GM21529 (cell line): ENCODE results near the gene ZDHHC11B.
"Not testable (repeated sequence)": the region's sequence is repeated elsewhere in the genome, so short reads cannot be mapped to it uniquely, and the experiment has no call there.

Experiments used
- ATAC-seq: cut with Tn5 transposase; IDR thresholded peaks from one replicate; pipeline ENCODE4 v1.9.1; 2021; ENCODE audit not compliant: unreplicated experiment

ZDHHC11B gene

DNA sequence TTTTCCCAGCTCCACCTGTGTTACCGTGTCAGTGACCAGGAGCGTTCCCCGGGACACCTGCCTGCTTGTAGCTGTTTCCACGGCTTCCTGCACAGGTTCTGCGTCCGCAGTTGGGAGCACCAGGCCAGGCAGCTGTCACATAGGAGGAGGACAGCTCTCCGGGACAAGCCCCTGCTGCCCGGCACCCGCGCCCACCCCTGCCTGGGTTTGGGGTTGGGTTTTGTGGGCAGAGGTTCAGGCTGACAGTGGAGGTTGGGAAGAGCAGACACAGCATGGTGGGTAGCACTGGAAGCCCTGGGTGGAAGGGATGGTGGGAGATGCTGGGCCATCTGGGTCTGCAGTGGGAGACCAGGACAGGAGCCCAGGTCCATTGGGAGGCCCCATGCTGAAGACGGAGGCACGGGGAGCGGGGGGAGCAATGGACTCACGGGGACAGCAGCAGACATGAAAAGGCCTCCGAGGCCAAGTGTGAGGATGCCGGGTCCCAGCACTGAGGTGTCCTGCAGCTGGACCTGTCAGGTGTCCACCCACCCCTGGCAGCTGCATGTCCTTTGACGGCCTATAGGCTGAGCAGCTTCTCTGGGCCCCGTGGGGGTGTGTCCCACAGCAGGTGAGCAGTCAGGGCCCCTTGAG lies 2.8 kb upstream of the ZDHHC11B start:
- not testable (repeated sequence) for ATAC-seq

DNA sequence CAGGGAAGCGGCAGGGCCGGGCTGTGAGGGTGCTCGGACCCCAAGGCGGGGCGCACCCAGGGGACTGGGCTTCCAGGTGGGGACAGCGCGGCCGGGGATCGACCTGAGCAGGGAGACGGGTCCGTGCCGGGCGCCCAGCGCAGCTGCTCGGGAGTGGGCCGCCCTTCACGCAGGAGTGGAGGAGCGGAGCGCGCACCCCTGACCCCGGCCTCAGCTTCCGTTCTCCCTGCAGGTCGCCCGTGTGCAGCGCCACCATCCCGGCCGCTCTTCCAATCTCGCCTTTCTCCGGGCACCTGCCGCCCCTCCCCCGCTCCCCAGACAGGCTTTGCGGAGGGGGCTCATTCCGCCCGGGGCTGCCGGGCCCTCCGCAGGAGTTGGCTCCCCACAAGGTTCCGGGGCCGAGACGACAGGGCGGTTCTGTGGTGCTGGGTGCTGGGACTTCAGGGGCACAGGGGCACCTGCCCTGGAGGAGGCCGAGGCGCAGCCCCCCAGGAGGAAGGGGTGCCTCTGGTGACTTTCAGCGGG lies 714 bp upstream of the ZDHHC11B start:
- peak; percentile 20 for ATAC-seq

DNA sequence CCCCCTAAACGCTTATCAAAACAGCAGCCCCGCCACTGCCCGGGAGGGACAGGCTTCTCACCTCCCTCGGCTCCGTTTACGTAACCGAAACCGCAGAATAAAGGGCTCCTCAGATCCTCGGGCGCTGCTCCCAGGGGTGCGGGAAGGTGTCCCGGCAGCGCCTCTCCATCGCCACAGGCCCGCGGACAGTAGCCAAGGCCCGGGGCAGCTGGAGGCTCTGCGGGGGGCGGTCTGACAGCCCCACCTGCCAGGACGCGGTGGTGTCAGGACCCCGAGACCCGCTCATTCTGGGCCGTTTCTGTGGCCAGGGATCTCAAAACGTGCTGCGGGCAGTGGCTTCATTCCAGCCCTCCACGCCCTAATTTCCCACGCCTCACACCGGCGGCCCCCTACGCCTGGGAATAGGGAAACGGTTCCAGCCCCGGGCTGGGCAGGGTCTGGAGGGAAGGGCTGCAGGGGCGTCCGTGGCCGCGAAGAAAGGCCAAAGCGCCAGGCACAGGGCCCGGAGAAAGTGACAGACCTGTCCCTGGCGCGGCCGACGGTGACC lies 575 bp downstream of the ZDHHC11B start:
- ATAC-seq, result peak; percentile 6

DNA sequence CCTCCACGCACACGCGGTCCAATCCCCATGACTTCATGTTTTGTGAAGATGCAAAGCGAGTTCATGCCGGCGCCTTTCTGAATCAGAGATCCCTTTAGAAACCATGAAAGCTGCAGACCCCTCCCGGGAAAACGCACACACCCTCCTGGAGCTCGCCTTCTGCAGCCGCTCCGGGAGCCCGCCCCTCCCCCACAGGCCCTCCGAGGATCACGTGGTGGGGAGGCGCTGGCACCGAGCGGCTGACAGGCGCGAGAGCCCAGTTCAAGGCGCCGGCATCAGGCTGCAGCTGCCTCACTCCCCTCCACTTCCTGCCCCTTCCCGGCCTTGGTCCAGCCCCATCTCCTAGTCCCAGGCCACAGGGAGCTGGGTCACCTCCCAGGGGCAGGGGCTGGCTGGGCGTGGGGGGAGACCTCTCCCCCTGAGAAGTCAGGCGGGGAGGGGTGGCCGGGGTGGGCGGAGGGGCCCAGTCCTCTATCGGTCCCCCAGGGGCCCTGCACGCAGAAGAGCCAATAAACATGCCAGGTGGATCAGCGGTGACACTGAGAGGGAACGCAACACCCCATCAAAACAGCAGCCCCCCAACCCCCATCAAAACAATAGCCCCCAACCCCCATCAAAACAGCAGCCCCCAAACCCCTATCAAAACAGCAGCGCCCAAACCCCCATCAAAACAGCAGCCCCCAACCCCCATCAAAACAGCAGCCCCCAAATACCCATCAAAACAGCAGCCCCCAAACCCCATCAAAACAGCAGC lies 1.3 kb downstream of the ZDHHC11B start:
- not testable (repeated sequence) for ATAC-seq

DNA sequence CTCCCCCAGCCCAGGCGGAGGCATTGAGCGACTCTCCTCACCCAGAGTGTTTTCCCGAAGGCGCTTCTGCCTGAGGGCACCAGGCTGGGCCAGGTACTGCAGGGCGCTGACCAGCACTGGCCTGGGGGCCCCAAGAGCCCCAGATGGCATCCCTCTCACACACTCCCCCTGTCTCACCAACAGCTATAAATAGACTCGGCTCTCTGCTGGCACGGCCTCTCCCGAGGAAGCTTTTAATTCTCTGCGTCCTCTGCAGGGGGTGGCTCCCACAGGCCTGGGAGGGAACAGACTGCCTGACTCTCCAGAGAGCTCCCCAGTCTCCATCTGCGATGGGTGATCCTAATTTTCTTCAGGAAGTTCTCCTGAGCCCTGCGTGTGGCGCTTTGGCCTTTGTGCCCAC lies 2.2 kb downstream of the ZDHHC11B start:
- ATAC-seq, result not testable (repeated sequence)

DNA sequence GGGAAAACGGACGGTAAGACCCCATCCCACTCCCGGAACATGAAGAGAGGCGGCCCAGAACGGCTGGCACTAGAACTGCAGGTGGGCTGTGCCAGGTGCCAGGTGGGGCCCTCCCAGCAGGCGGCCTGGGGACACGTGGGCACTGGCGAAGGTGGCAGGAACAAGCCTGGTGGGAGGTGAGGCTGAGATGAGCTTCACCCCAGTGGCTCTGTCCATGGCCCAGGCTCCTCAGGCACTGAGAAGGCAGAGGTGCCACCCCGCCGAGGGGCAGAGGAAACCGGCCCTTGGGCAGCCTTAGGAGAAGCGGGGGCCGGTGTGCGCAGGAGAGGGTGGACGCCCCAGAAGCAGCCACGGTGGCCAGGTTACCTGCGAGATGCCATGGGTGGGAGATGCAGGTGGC lies 4.0 kb downstream of the ZDHHC11B start:
- not testable (repeated sequence) for ATAC-seq

DNA sequence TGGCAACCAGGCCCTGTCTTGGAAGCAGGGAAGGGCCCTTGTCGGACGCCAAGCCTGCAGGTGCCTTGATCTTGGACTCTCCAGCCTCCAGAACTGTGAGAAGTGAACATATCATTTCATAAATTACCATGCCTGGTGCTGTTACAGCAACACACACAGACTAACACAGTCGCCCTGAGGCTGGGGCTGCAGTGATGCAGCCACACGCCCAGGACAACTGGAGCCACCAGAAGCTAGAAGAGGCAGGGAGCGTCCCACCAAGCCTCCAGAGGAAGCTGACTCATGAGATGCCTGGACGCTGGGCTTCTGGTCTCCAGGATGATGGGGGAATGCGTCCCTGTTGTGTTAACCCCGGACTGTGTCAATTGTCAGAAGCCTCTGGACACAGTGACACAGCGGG lies 5.6 kb downstream of the ZDHHC11B start:
- not testable (repeated sequence) for ATAC-seq

DNA sequence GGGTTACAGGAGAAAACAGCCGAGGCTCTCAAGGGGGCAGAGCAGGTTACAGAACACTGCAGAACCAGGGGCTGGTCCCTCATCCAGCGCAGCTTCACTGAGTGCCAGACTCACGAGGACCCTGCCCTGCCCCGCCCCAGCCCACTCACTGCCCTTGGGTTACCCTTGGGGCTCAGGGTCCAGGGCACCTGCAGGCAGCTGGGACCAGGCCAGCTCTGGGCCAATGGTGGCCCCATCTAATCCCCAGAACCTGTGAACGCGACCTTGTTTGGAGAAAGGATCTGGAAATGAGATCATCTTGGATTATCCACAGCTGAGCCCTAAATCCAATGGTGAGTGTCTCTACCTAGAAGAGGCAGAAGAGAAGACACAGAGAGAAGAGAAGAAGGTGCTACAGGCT lies 6.1 kb downstream of the ZDHHC11B start:
- not testable (repeated sequence) for ATAC-seq

DNA sequence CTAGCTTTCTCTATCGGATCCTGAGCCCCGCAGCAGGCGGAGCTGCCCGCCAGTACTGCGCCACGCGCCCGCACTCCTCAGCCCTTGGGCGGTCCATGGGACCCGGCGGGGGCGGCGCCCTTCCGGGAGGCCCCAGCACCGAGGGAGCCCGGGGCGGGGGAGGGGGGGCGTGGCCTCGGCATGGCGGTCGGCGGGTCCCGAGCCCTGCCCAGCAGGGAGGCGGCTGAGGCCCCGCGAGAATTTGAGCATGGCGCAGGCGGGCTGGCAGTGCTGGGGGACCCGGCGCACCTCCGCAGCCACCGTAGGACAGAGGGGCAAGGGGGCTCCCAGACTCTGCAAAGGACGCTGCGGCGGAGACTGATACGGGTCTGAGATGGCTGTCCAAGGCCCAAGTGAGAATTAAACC lies 6.8 kb downstream of the ZDHHC11B start:
- no peak for ATAC-seq

DNA sequence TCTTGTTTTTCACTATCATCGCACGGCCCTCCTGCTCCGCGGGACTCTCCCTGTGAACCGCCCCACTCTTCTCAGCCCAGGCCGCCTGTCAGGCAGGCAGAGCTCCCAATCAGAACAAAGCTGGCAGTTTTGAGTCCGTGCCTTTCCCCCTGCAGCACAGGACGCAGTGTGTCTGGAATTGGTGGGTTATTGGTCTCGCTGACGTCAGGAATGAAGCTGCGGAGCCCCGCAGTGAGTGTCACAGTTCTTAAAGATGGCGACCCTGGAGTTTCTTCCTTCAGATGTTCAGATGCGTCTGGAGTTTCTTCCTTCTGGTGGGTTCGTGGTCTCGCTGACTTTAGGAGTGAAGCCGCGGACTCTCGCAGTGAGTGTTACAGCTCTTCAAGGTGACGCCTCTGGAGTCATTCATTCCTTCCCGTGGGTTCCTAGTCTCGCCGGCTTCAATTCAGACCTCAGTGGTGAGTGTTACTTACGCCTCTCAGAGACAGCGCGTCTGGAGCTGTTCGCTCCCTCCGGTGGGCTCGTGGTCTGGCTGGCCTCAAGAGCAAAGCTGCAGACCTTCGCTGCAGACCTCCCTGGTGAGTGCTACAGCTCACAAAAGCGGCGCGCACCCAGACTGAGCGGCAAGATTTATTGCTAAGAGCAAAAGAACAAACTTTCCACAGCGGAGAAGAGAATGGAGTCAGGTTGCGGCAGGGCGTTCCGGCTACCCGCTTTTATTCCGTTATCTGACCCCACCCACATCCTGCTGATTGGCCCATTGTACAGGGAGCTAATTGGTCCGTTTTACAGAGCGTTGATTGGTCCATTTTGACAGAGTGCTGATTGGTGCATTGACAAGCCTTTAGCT lies 7.4 kb downstream of the ZDHHC11B start:
- no peak for ATAC-seq

DNA sequence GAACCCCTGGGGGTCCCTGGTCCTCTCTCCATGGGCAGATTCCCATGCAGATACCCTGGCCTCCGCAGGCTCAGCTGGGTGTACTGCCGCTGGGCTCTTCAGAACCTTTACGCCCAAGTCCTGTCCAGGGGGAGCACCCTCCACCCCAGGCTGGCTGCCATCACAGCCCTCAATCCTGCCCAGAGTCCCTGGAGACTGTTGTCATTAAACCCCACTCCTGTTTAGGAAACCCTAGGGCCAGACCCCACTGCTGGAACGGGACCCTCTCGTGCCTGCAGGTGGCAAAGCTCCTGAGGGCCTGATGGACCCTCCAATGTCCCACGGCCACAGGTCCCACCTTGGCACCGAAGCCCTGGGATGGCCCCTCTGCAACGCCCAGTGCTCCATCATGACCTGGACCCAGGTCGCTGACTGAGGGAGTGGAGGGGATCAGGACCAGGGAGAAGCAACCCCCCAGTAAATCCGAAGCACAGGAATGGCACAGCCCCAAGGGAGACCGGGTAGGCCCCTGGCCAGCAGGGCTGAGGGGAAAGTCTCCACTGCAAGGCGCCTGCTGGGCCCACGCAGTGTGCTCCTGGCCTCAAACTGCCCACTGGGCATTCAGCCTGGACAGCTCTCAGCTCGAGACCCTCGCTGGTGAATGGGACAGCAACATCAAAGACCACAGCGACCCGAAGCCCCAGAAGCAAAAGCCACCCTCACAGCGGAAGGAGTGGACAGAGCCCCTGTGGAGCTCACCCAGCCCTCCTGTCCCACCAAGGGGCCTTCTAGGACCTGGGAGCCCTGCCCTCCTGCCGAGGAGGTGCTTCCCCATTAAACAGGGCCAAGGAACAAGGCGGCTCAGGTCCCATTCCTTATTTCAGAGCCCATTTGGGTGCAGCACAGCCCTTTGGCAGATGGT lies 8.3 kb downstream of the ZDHHC11B start:
- ATAC-seq, result no peak

DNA sequence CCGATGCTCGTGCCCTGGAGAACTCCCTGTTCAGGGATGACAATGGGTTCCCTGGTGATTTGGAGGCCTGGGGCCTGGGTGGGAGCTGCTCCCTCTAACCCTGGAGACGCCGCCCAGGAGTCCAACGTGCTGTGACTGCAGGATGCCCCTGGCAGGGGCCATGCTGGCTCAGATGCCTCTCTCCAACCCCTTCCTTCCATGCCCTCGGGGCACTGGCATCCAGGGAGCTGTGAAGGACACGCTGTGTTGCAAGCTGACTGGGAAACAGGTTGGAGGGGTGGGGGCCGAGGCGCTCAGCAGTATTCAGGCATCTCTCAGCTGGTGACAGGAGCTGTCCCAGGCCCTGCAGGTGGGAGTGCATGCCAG lies 9.0 kb downstream of the ZDHHC11B start:
- ATAC-seq, result not testable (repeated sequence)

DNA sequence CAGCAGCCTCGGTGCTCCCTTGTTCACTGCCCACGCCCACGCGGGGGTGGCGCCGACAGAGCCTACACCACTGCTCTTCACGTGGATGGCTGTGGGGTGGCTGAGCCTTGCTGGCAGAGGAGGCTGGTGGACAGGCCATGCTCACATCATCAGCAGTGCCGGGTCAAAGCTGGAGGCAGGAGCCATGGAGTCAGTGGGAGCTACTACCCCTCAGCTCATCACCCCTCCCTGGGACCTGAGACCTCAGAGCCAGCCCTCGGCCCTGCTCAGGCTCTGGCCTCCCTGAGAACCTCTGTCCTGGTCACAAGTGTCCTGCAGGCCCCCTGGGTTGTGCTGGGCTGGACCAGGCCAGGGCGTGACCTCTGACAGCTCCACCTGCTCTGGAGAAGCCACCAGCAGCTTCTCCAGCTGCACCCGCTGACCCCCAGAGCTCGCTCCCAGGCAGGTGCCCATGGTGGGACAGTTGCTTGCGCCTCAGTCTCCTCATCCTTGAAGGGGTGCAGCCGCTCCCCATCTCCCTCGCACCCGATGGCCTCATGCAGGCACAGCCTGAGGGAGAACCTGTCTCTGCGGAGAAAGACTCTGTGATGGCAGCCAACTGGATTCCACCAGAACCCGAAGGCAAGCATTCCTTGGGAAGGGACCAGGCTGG lies 9.5 kb downstream of the ZDHHC11B start:
- ATAC-seq, result not testable (repeated sequence)

DNA sequence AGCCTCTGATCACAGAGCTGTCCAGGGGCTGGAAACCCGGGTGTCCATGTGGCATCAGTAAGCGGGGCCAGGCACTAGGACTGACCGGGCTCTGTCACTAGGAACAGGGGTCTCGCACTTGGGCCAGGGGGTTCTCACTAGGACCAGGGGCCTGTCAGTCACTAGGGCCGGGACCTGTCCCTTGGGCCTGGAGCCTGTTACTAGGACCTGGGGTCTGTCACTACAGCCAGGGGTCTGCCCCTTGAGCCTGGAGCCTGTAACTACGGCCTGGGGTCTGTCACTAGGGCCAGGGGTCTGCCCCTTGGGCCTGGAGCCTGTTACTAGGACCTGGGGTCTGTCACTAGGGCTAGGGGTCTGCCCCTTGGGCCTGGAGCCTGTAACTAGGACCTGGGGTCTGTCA lies 10.2 kb downstream of the ZDHHC11B start:
- ATAC-seq, result not testable (repeated sequence)

DNA sequence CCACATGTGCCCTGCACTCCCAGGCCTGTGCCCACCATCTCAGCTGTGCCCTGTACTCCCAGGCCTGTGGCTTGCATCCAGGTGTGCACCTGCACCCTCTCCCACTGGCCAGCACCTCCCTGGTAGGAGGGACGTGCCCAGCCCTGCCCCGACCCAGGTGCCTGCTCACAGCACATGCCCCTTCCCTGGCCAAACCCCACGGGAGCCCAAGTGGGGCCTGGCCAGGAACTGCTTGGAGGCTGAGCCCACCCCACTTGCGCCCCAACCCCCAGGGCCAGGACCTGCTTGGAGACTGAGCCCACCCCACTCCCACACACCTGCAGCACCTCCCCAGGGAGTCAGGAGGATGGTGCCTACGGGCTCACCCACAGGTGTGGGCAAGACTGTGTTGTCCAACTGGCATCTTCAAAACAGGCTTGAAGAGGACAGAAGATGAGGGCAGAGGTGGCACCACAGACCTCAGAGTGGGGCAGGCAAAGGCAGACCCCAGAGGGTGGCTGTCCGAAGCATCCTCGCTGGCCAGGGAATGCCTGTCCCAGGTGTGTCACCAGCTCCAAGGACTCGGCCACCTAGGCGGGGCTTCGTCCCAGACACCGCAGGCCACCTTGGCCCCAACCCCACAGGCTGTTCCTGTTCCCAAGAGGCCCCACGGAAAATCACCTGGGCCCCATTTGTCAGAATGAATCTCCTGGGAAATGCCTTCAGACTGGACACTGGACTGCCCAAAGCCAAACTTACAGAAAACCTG lies 10.8 kb downstream of the ZDHHC11B start:
- no peak for ATAC-seq

DNA sequence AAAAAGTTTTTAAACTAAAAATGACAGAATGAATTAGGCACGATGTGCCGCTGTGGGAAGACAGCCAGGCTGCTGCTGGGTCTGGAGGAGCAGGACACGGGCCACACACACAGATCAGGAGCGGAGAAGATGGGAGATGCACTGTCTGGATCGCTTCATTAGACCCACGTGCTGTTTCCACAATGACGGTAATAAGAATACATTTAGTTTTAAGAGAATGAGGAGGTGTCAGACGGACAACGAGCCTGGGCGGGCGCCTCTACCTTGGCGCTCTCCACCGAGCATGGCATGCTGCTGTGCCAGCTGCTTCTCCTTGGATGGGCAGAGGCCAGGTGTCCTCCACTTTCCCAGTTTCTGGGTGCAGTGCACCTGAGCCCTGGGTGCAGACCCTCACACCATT lies 11.6 kb downstream of the ZDHHC11B start:
- ATAC-seq, result not testable (repeated sequence)

DNA sequence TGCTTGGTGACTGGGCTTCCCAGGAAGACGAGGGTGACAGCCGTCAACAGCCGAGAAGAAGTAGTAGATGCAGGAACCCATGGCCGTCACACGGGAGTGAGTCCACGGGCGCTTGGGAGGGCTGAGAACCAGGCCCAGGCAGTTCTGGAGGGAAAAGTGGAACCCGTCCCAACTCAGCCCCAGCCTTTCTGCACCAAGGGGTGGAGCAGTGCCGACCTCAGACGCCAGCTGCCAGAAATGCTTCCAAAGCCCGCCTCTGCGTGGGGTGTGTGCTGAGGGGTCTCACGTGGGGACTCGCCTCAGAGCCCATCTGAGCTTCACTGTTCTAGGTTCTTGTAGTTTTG lies 12.0 kb downstream of the ZDHHC11B start:
- ATAC-seq, result not testable (repeated sequence)

DNA sequence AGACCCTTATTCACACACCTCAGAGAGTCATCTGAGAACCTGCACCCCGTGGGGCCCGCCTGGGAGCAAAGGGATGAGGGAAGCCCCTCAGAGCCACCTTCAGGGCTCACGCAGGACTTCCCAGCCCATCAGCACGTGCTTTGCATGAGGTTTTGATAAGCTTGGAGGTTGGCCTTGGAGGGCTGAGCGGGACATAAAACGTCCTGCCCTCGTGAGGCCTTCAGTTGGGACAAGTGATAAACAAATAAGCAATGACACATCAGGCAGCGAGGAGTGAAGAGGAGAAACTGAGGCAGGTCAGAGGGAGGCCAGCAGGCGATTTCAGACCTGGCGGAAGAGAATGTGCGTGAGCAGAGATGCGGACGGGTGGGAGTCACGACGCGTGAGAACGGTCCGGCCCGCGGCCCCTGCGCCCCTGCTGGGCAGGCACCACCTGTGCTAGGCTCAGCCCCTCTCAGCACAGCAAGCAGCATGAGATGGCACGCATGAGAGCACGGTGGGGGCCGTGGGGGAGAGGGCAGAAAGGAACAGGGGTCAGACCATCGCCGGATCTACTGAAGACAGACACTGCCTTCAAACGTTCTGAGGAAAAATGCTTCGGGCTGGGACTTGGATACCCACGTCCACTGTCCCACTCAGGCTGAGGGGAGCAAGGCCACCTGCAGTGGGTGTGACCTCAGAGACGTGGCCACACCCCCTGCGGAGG lies 12.5 kb downstream of the ZDHHC11B start:
- not testable (repeated sequence) for ATAC-seq
